Panc1 (cell line): ENCODE measurements around the gene CDCP1. TPM values are rescaled to one million over a fixed set of nuclear protein-coding genes. Genes with fewer than 3 reads are reported as not detected.

ENCODE experiments used
- ATAC-seq: fragments of 200-7000 bp; cut with Tn5 transposase; 2 replicates; pipeline ENCODE4 v1.9.1; 2020; ENCODE audit warnings: mild to moderate bottlenecking, moderate library complexity
- BruUV-seq: library from RNA; stranded (reverse); fragments of 400-500 nt; replicated peaks from 2 replicates; lab custom pipeline; 2021; lab: Mats Ljungman, UMichigan
- CTCF ChIA-PET: fragments of 300-600 bp; sonication (Branson Sonifier 250); formaldehyde crosslinking; loops from one replicate; lab custom pipeline; 2022; ENCODE audit warnings: antibody characterized with exemption; lab: Charles Lee
- POLR2A ChIA-PET: fragments of 300-600 bp; sonication (Branson Sonifier 250); formaldehyde crosslinking; loops from one replicate; lab custom pipeline; 2022; ENCODE audit warnings: antibody characterized with exemption; lab: Charles Lee
- DNase-seq: peaks from one replicate; pipeline ENCODE4 v3.0.0-alpha.2; 2010; ENCODE audit warnings: low read depth, low spot score
- H3K27ac ChIP-seq: 2 replicates; pipeline ENCODE4 v1.5.1; 2011; ENCODE audit warnings: mild to moderate bottlenecking, low read length, inconsistent platforms
- H3K27me3 ChIP-seq: fragments of 200-500 bp; sonication (Bioruptor generic); 2 replicates; pipeline ENCODE4 v1.6.0; 2014; ENCODE audit warnings: low read length, inconsistent platforms; ENCODE audit not compliant: control insufficient read depth, insufficient read depth
- H3K36me3 ChIP-seq: fragments of 200-500 bp; sonication (Bioruptor generic); 2 replicates; pipeline ENCODE4 v1.5.1; 2014; ENCODE audit warnings: inconsistent platforms, mild to moderate bottlenecking, low read length, moderate library complexity; ENCODE audit not compliant: control insufficient read depth, insufficient read depth
- H3K4me1 ChIP-seq: 2 replicates; pipeline ENCODE4 v1.5.1; 2011; ENCODE audit warnings: inconsistent platforms, mild to moderate bottlenecking, low read length, moderate library complexity; ENCODE audit not compliant: control insufficient read depth, insufficient read depth
- H3K4me3 ChIP-seq, 2 experiments: 2 replicates each; pipeline ENCODE4 v1.5.1; 2011 to 2012; ENCODE audit warnings: low read depth in 2 of 2, low read length in 2 of 2, mild to moderate bottlenecking in 2 of 2, inconsistent platforms in 1 of 2, moderate library complexity in 1 of 2
- H3K9me3 ChIP-seq: fragments of 200-500 bp; sonication (Bioruptor generic); 2 replicates; pipeline ENCODE4 v1.5.1; 2014; ENCODE audit warnings: low read depth, mild to moderate bottlenecking, inconsistent platforms, low read length, moderate library complexity; ENCODE audit not compliant: control insufficient read depth, insufficient read depth
- POLR2AphosphoS5 ChIP-seq: IDR thresholded peaks from 2 replicates; pipeline ENCODE4 v1.6.1; 2012; ENCODE audit warnings: mild to moderate bottlenecking, low read depth, low read length, moderate library complexity
- SIN3A ChIP-seq: IDR thresholded peaks from 2 replicates; pipeline ENCODE4 v1.6.1; 2012; ENCODE audit warnings: low read depth, mild to moderate bottlenecking, low read length, moderate library complexity, borderline replicate concordance; ENCODE audit not compliant: insufficient read depth
- TCF7L2 ChIP-seq: IDR thresholded peaks from 2 replicates; pipeline ENCODE4 v1.6.1; 2011; ENCODE audit warnings: mild to moderate bottlenecking, low read depth, low read length, inconsistent platforms
- in situ Hi-C: cut with HindIII; loops from 2 replicates; pipeline ENCODE4 v1.10.0; 2016; ENCODE audit warnings: low sequenced_read_pairs, low pct_unique_long_range_greater_than_20kb
- intact Hi-C: fragments of 100-400 bp; cut with micrococcal nuclease; formaldehyde crosslinking; loops from one replicate; pipeline ENCODE4 v1.10.0; 2022; ENCODE audit not compliant: unreplicated experiment
- total RNA-seq: library from RNA; stranded (reverse); gene quantifications from one replicate; pipeline ENCODE4 v1.2.1, GENCODE V29; 2021; ENCODE audit not compliant: unreplicated experiment
- TF ChIP-seq, protein P1 (sequence below): fragments of 450-650 bp; IDR thresholded peaks from 2 replicates; pipeline ENCODE4 v1.5.1; 2017; ENCODE audit warnings: mild to moderate bottlenecking
- TF ChIP-seq, protein P2 (sequence below), 2 experiments: IDR thresholded peaks; 2 replicates each; pipeline ENCODE4 v1.6.1; 2011 to 2012; ENCODE audit warnings: low read depth in 2 of 2, control low read depth in 1 of 2, low read length in 1 of 2, mild to moderate bottlenecking in 1 of 2, moderate library complexity in 1 of 2; ENCODE audit not compliant: insufficient read depth in 1 of 2

CDCP1 gene
- total RNA-seq, 1 experiment from 2014 or later, result 47.8 TPM

DNA sequence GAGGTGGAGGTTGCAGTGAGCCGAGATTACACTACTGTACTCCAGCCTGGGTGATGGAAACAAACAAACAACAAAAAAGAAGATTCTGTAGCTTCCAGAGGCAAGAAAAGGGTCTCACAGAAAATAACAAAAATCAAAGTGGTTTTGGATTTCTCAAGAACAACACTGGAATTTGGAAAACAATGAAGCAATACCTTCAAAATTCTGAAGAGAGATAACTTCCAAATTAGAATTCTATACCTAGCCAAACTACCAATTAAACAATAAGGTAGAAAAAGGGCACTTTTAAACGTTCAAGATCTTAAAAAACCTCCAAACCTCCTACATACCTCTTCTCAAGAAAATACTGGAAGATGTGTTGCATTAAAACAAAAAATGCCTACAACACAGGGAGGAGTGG is 4.9 kb upstream of the CDCP1 start:
- TF ChIP-seq, protein P1, sequence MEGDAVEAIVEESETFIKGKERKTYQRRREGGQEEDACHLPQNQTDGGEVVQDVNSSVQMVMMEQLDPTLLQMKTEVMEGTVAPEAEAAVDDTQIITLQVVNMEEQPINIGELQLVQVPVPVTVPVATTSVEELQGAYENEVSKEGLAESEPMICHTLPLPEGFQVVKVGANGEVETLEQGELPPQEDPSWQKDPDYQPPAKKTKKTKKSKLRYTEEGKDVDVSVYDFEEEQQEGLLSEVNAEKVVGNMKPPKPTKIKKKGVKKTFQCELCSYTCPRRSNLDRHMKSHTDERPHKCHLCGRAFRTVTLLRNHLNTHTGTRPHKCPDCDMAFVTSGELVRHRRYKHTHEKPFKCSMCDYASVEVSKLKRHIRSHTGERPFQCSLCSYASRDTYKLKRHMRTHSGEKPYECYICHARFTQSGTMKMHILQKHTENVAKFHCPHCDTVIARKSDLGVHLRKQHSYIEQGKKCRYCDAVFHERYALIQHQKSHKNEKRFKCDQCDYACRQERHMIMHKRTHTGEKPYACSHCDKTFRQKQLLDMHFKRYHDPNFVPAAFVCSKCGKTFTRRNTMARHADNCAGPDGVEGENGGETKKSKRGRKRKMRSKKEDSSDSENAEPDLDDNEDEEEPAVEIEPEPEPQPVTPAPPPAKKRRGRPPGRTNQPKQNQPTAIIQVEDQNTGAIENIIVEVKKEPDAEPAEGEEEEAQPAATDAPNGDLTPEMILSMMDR, result no peak
- TF ChIP-seq TCF7L2 (no peak), POLR2AphosphoS5 (no peak)
- ChIA-PET POLR2A (no interaction called here), CTCF (no interaction called here)
- no TSS peak for BruUV-seq
- no peak overlapping the region for H3K27ac ChIP-seq
- H3K9me3 ChIP-seq, result peaks cover 7% of the 10 kb centered on the region; the same call in 1 of the 2 replicates
- intact Hi-C loops (no loop called here), in situ Hi-C loops (no loop called here)
- H3K36me3 ChIP-seq, result no peaks in the 10 kb centered on the region
- no peak for DNase-seq
- H3K27me3 ChIP-seq, result no peaks in the 10 kb centered on the region
- no peaks in the 10 kb centered on the region for H3K4me1 ChIP-seq
- ATAC-seq, result no peak
- H3K4me3 ChIP-seq, result no peak overlapping the region

DNA sequence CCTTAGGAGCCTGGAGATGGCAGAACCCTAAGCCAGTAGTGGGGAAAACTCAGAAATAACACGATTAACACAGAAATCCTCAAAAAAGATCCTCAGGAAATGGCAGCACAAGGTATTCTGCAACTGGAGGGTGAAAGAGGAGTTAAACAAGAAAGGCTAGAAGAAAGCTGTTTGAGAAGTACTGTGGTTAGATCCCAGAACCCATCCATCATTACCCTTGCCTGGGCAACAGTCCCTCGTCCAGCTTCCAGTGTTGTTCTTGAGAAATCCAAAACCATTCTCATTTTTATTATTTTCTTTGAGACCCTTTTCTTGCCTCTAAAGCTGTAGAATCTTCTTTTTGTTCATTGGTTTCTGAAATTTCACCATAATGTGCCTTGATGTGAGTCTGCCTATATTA is 2.7 kb upstream of the CDCP1 start:
- Histone ChIP-seq H3K36me3 (peaks cover 9% of the 10 kb centered on the region; the same call in 1 of the 2 replicates), H3K9me3 (peaks cover 7% of the 10 kb centered on the region; the same call in 1 of the 2 replicates), H3K4me3 (no peak overlapping the region), H3K27me3 (no peaks in the 10 kb centered on the region), H3K4me1 (peaks cover 8% of the 10 kb centered on the region), H3K27ac (no peak overlapping the region)
- intact Hi-C loops, result no loop called here
- no TSS peak for BruUV-seq
- POLR2A ChIA-PET, result interaction anchor here (0.7 kb wide), 1 partner anchor 18 kb away, joined by 11 read pairs; no protein-coding TSS in a partner anchor
- in situ Hi-C loops, result no loop called here
- TF ChIP-seq, protein P2, sequence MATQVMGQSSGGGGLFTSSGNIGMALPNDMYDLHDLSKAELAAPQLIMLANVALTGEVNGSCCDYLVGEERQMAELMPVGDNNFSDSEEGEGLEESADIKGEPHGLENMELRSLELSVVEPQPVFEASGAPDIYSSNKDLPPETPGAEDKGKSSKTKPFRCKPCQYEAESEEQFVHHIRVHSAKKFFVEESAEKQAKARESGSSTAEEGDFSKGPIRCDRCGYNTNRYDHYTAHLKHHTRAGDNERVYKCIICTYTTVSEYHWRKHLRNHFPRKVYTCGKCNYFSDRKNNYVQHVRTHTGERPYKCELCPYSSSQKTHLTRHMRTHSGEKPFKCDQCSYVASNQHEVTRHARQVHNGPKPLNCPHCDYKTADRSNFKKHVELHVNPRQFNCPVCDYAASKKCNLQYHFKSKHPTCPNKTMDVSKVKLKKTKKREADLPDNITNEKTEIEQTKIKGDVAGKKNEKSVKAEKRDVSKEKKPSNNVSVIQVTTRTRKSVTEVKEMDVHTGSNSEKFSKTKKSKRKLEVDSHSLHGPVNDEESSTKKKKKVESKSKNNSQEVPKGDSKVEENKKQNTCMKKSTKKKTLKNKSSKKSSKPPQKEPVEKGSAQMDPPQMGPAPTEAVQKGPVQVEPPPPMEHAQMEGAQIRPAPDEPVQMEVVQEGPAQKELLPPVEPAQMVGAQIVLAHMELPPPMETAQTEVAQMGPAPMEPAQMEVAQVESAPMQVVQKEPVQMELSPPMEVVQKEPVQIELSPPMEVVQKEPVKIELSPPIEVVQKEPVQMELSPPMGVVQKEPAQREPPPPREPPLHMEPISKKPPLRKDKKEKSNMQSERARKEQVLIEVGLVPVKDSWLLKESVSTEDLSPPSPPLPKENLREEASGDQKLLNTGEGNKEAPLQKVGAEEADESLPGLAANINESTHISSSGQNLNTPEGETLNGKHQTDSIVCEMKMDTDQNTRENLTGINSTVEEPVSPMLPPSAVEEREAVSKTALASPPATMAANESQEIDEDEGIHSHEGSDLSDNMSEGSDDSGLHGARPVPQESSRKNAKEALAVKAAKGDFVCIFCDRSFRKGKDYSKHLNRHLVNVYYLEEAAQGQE (IDR thresholded peaks at IDR 0.05; ENCODE audit: insufficient read depth in 1 of 2, low read depth in 2 of 2, low read length in 1 of 2), result no peak
- TF ChIP-seq TCF7L2, result no peak
- no peak for TF ChIP-seq SIN3A
- no peak for TF ChIP-seq POLR2AphosphoS5
- TF ChIP-seq, protein P1, result no peak
- CTCF ChIA-PET, result interaction anchor here (0.6 kb wide), 1 partner anchor 85 kb away, joined by 4 read pairs; no protein-coding TSS in a partner anchor
- no peak for ATAC-seq
- no peak for DNase-seq
